Activated CD4-positive, alpha-beta T cell treated with anti-CD3 and anti-CD28 coated beads for 36 hours (primary cell): ENCODE data around the gene ACAD10. TPM values are rescaled to one million over a fixed set of nuclear protein-coding genes. Genes with fewer than 3 reads are reported as not detected.

ENCODE experiments used
- ATAC-seq: fragments of 200-7000 bp; cut with Tn5 transposase; one replicate; pipeline ENCODE4 v1.10.0; 2021; ENCODE audit warnings: mild to moderate bottlenecking, moderate library complexity
- CTCF ChIA-PET: fragments of 350-600 bp; sonication (Branson Sonifier 250); formaldehyde crosslinking; loops from one replicate; lab custom pipeline; 2021; ENCODE audit warnings: antibody characterized with exemption; lab: Charles Lee
- POLR2A ChIA-PET: fragments of 350-600 bp; sonication (Branson Sonifier 250); formaldehyde crosslinking; loops from one replicate; lab custom pipeline; 2021; ENCODE audit warnings: antibody characterized with exemption, inconsistent platforms; lab: Charles Lee
- DNase-seq: peaks from one replicate; pipeline ENCODE4 v3.0.0-alpha.2; 2020
- H3K27ac Mint-ChIP-seq: one replicate; pipeline ENCODE4 v1.8.0; 2021; ENCODE audit warnings: mixed read lengths
- H3K27me3 Mint-ChIP-seq: one replicate; pipeline ENCODE4 v1.8.0; 2021; ENCODE audit warnings: mixed read lengths
- H3K36me3 Mint-ChIP-seq: one replicate; pipeline ENCODE4 v1.8.0; 2021; ENCODE audit warnings: low read depth, mixed read lengths
- H3K4me1 Mint-ChIP-seq: one replicate; pipeline ENCODE4 v1.8.0; 2021; ENCODE audit warnings: mixed read lengths
- H3K4me3 Mint-ChIP-seq: one replicate; pipeline ENCODE4 v1.8.0; 2021; ENCODE audit warnings: mild to moderate bottlenecking, moderate library complexity, mixed read lengths
- H3K9me3 Mint-ChIP-seq: one replicate; pipeline ENCODE4 v1.8.0; 2021; ENCODE audit warnings: low read depth, mixed read lengths
- intact Hi-C, 2 experiments: fragments of 100-400 bp; cut with DNase I in 1 of 2; cut with micrococcal nuclease in 1 of 2; formaldehyde crosslinking; loops; one replicate each; pipeline versions ENCODE4 v1.14.2 to v1.15.1; 2022 to 2024; cut with DNase I, micrococcal nuclease
- total RNA-seq, 2 experiments: library from RNA; stranded (reverse); gene quantifications; one replicate each; pipeline ENCODE4 v1.2.3, GENCODE V29; 2021

ACAD10 gene
- total RNA-seq, 2 experiments from 2014 or later = 25.5 to 27.5 TPM

DNA sequence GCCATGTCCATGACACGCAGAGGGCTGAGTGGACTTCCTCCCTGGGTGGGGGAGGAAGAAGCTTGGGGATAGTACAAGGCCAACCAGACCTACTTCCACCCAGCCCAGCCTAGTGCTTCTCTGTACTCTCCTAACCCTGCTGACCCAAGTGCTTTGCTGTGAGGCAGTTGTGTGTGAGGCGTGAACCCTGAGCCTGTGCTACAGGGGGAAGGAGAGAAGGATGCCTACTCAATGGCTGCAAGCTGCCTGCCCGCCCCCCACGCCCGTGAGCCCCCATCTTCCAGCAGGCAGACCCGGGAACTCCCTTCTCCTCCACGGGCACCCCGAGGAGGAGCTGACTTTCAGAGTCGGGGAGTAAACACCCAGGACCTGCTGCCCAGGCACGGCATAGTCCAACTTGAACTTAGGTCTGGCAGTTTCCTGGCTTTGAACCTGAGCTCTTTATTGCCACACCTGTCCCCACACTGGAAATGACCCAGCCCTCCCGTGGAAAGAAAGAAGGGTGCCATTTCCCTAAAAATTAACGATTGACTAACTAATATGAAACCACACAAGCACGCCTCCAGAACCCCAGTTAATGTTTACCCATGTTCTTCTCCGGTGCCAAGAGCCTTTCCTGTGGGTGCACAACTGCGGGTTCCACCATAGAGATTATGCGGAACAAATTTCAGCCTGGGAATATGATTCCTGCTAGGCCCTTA is 91.6 kb downstream of the ACAD10 start:
- H3K9me3 Mint-ChIP-seq = no peaks in the 10 kb centered on the region

DNA sequence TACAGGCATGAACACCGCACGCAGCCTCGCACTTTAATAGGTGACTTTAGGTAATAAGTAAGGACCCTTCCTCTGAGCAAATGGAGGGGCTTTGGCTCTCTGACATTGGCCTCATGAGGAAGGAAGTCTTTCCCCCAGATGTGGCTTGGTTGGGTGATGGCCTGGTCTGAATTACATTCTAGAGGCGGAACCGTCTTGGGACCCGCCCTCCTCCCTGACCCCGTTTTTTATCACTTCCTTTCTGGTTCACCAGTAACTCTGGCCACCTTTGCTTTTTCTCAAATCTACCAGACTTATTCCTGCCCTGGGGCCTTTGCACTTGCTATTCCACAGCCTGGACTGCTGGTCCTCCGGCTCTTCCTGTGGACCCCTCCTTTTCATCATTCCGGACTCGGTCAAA is 94.3 kb downstream of the ACAD10 start:
- no peak for DNase-seq
- Mint-ChIP-seq H3K4me1 (peaks cover 3% of the 10 kb centered on the region), H3K36me3 (no peaks in the 10 kb centered on the region), H3K9me3 (no peaks in the 10 kb centered on the region), H3K27ac (no peak overlapping the region), H3K27me3 (no peaks in the 10 kb centered on the region), H3K4me3 (no peak overlapping the region)
- POLR2A ChIA-PET = no interaction called here
- no peak for ATAC-seq
- CTCF ChIA-PET = no interaction called here
- intact Hi-C loops = no loop called here

More for the DNA sequence above, 91.6 kb downstream of the ACAD10 start:
- Mint-ChIP-seq H3K27ac (no peak overlapping the region), H3K27me3 (no peaks in the 10 kb centered on the region), H3K36me3 (no peaks in the 10 kb centered on the region), H3K4me1 (peaks cover 3% of the 10 kb centered on the region), H3K4me3 (no peak overlapping the region)
- intact Hi-C loops = no loop called here
- ATAC-seq (no peak), DNase-seq (no peak)
- ChIA-PET CTCF (interaction anchor here (0.6 to 1.1 kb wide), 2 partner anchors 13 to 35 kb away, joined by 3 to 5 read pairs; no protein-coding TSS in a partner anchor), POLR2A (no interaction called here)

DNA sequence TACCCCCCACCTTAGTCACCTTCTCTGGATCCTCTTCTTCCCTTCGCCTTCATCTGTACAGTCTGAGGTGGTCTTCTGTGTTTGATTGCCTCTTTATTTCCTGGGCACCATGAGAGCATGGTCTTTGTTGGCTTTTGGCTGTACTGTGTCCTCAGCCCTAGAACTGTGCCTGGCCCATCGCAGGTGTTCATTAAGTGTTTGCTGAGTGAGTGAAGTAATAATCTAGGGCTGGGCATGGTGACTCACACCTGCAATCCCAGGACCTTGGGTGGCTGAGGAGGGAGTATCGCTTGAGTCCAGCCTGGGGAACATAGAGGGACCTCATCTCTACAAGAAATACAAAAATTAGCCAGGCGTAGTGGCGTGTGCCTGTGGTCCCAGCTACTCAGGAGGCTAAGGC is 94.8 kb downstream of the ACAD10 start:
- DNase-seq = no peak
- Mint-ChIP-seq H3K27me3 (no peaks in the 10 kb centered on the region), H3K9me3 (no peaks in the 10 kb centered on the region), H3K27ac (no peak overlapping the region), H3K36me3 (no peaks in the 10 kb centered on the region), H3K4me1 (peaks cover 2% of the 10 kb centered on the region), H3K4me3 (no peak overlapping the region)
- intact Hi-C loops = no loop called here
- CTCF ChIA-PET = no interaction called here
- POLR2A ChIA-PET = no interaction called here
- no peak for ATAC-seq

DNA sequence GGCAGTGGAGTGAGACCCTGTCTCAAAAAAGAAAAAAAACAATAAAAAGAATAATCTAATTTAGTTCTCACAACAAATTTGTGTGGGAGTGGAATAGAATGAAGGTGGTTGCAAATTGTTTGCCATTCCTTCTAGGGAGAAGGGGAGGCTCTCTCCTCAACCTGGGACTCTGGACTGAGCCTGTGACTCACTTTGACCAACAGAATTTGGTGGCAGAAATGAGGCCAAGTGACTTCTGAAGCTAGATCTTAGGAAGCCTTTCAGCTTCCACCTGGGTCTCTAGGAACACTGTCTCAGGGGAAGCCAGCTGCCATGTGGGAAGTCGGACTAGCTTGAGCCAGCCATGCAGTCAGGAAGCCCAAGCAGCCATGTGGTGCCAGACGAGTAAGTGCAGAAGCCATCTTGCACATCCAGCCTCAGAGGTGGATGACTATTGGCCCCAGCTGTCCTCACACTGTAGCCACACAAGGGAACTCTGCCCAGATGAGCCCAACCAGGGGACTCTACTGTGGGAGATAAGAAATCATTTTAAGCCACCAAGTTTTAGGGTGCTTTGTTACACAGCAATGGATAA is 95.3 kb downstream of the ACAD10 start:
- ATAC-seq = no peak
- ChIA-PET POLR2A (no interaction called here), CTCF (interaction anchor here (0.6 kb wide), 1 partner anchor 80 kb away, joined by 3 read pairs; no protein-coding TSS in a partner anchor)
- Mint-ChIP-seq H3K4me3 (no peak overlapping the region), H3K36me3 (no peaks in the 10 kb centered on the region), H3K27ac (no peak overlapping the region), H3K9me3 (no peaks in the 10 kb centered on the region), H3K27me3 (no peaks in the 10 kb centered on the region), H3K4me1 (no peaks in the 10 kb centered on the region)
- intact Hi-C loops = no loop called here
- DNase-seq = no peak

DNA sequence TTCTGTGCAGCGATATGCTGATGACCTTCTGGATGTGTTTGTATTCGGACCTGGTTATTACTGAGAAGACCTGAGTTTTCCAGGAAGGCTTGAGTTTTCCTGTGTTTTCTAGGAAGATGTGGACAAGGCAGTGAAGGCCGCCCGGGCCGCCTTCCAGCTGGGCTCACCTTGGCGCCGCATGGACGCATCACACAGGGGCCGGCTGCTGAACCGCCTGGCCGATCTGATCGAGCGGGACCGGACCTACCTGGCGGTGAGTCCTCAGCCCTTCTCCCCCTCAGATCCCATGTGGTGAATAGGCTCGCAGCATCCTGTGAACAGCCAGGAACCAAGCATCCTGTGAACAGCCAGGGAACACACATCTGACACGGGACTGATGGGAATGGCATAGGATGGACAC is 97.2 kb downstream of the ACAD10 start:
- H3K4me3 Mint-ChIP-seq = no peak overlapping the region
- intact Hi-C loops = no loop called here
- no peaks in the 10 kb centered on the region for H3K4me1 Mint-ChIP-seq
- no peak for ATAC-seq
- ChIA-PET POLR2A (no interaction called here), CTCF (interaction anchor here (1.6 kb wide), 1 partner anchor 30 kb away, joined by 3 read pairs; no protein-coding TSS in a partner anchor)
- H3K27ac Mint-ChIP-seq = no peak overlapping the region
- no peak for DNase-seq
- H3K27me3 Mint-ChIP-seq = no peaks in the 10 kb centered on the region
- no peaks in the 10 kb centered on the region for H3K36me3 Mint-ChIP-seq
- H3K9me3 Mint-ChIP-seq = no peaks in the 10 kb centered on the region

DNA sequence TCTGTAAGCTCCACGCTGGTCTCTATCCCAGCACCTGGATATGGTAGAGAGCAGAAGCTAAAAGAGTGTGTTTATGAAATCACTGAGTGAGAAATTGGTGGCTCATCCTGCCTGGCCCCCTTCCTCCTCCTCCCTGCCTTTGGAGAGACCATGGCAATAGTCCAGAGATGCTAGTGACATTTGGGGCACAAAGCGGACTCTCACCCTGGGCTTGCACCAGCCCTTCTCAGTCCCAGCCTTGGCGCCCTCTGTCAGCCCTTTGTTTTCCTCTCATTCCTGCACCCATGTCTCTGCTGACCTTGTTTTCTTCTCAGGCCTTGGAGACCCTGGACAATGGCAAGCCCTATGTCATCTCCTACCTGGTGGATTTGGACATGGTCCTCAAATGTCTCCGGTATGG is 99.1 kb downstream of the ACAD10 start:
- ChIA-PET POLR2A (no interaction called here), CTCF (interaction anchor here (0.7 to 0.9 kb wide), 2 partner anchors 14 to 392 kb away, joined by 3 read pairs; no protein-coding TSS in a partner anchor)
- Mint-ChIP-seq H3K4me1 (no peaks in the 10 kb centered on the region), H3K27me3 (no peaks in the 10 kb centered on the region), H3K4me3 (no peak overlapping the region), H3K9me3 (no peaks in the 10 kb centered on the region), H3K36me3 (no peaks in the 10 kb centered on the region), H3K27ac (no peak overlapping the region)
- DNase-seq (no peak), ATAC-seq (no peak)
- intact Hi-C loops = no loop called here

DNA sequence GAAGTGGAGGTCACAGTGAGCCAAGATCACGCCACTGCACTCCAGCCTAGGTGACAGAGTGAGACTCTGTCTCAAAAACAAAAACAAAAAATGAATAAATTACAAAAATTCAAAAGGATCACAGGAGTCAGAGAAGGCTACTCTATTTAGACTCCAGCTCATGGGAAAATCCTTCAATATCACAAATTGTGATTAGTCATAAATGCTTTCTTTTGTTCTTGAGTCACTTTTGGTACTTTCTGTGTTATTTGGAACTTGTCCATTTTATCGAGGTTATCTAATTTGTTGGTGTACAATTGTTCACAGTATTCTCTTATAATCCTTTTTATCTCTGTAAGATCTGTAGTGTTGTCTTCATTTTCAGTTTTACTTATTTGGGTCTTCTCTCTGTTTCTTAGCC is 99.8 kb downstream of the ACAD10 start:
- CTCF ChIA-PET = interaction anchor here (0.9 to 1.1 kb wide), 2 partner anchors 24 to 391 kb away, joined by 3 read pairs; no protein-coding TSS in a partner anchor

DNA sequence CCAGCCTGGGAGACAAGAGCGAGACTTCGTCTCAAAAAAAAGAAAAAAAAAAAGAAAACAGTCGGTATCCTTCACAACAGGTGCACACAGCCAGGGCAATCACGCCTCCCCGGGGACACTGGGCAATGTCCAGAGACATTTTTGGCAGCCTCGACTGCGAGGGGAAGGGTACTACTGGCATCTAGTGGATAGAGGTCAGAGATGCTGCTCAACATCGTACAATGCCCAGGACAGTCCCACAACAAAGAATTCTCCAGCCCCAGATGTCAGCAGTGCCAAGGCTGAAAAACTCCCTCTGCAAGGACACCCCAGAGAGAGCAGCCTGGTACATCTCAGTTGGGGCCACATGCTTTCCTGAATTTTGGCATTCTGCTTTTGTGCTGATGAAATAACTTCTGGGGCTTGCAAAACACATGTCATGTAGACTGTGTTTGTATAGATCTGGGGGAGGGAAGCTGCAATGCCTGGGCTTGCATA is 102.4 kb downstream of the ACAD10 start:
- ChIA-PET CTCF (interaction anchor here (0.7 to 1.1 kb wide), 3 partner anchors 9 to 1878 kb away, joined by 3 read pairs; no protein-coding TSS in a partner anchor), POLR2A (no interaction called here)
- no peaks in the 10 kb centered on the region for H3K27me3 Mint-ChIP-seq
- H3K36me3 Mint-ChIP-seq = no peaks in the 10 kb centered on the region
- no peaks in the 10 kb centered on the region for H3K4me1 Mint-ChIP-seq
- no peak for DNase-seq
- H3K27ac Mint-ChIP-seq = no peak overlapping the region
- ATAC-seq = no peak
- intact Hi-C loops = no loop called here
- H3K9me3 Mint-ChIP-seq = no peaks in the 10 kb centered on the region
- H3K4me3 Mint-ChIP-seq = no peak overlapping the region

More for the DNA sequence above, 99.8 kb downstream of the ACAD10 start:
- POLR2A ChIA-PET = interaction anchor here (0.7 kb wide), 1 partner anchor 57 kb away, joined by 3 read pairs; the partner anchor contains the start of gene MAPKAPK5
- intact Hi-C loops = no loop called here
- Mint-ChIP-seq H3K9me3 (no peaks in the 10 kb centered on the region), H3K27me3 (no peaks in the 10 kb centered on the region), H3K4me1 (no peaks in the 10 kb centered on the region), H3K4me3 (no peak overlapping the region), H3K27ac (no peak overlapping the region), H3K36me3 (no peaks in the 10 kb centered on the region)
- ATAC-seq (no peak), DNase-seq (no peak)

DNA sequence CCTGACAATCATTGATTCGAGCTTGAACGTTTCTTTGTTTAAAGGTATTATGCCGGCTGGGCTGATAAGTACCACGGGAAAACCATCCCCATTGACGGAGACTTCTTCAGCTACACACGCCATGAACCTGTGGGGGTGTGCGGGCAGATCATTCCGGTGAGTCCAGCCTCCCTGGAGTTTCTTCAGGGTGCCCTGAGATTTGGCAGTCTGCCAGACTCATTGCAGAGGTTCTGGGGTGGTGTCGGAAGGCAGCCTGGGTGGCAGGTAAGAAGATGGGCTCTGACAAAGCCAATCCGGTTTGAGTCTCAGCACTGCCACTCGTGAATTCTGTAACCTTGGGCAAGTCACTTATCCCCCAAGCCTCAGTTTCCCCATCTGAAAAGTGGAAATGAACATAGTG is 103.9 kb downstream of the ACAD10 start:
- DNase-seq = no peak
- Mint-ChIP-seq H3K9me3 (no peaks in the 10 kb centered on the region), H3K4me1 (no peaks in the 10 kb centered on the region), H3K4me3 (no peak overlapping the region), H3K27ac (no peak overlapping the region), H3K27me3 (no peaks in the 10 kb centered on the region), H3K36me3 (no peaks in the 10 kb centered on the region)
- POLR2A ChIA-PET = no interaction called here
- CTCF ChIA-PET = no interaction called here
- no peak for ATAC-seq
- intact Hi-C loops = no loop called here

DNA sequence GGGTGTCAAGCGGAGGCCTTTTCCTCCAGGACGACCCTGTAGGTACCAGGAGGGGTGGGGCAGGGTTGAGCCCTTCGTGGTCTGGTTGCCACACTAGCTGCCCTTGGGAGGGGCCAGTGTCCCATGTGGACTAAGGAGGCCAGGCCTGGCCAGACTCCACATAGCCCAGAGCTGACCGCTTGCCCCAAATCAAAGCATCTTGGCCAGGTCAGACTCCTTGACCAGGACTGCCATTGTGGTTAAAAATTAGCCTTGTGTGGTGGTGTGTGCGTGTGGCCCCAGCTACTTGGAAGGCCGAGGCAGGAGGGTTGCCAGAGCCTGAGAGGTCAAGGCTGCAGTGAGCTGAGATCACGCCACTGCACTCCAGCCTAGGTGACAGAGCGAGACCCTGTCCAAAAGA is 105.7 kb downstream of the ACAD10 start:
- H3K4me1 Mint-ChIP-seq = no peaks in the 10 kb centered on the region
- H3K36me3 Mint-ChIP-seq = no peaks in the 10 kb centered on the region
- ChIA-PET POLR2A (no interaction called here), CTCF (interaction anchor here (0.7 kb wide), 1 partner anchor 571 kb away, joined by 3 read pairs; no protein-coding TSS in a partner anchor)
- DNase-seq (no peak), ATAC-seq (no peak)
- no peaks in the 10 kb centered on the region for H3K9me3 Mint-ChIP-seq
- H3K27ac Mint-ChIP-seq = no peak overlapping the region
- H3K27me3 Mint-ChIP-seq = no peaks in the 10 kb centered on the region
- intact Hi-C loops = no loop called here
- H3K4me3 Mint-ChIP-seq = no peak overlapping the region

DNA sequence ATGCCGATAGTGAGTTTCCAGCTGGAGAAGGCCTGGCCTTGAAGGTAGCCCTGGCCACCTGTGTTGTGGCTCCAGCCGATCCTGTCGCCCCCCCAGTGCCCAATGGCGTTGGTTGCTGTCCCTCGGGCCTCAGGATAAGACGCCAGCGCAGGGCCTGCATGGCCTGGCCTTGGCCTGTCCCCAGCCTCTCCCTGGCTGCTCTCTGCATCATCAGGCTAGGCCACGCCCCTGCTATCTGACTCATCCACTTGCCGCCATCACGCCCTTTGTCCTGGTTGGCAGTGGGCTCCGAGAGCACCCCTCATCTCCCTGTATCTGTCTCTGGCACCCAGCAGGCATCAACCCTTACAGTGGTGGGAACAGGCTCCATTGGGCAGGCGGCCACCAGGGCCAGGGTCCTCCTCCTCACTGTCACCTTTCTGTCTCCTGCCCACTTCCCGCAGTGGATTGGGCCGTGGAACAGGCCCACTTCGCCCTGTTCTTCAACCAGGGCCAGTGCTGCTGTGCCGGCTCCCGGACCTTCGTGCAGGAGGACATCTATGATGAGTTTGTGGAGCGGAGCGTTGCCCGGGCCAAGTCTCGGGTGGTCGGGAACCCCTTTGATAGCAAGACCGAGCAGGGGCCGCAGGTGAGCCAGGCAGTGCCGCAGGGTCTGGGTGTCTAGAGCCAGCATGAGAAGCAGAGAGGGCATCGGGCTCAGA is 106.5 kb downstream of the ACAD10 start:
- Mint-ChIP-seq H3K27ac (no peak overlapping the region), H3K36me3 (no peaks in the 10 kb centered on the region), H3K27me3 (no peaks in the 10 kb centered on the region), H3K9me3 (no peaks in the 10 kb centered on the region), H3K4me1 (no peaks in the 10 kb centered on the region), H3K4me3 (no peak overlapping the region)
- POLR2A ChIA-PET = no interaction called here
- no peak for ATAC-seq
- intact Hi-C loops = no loop called here
- CTCF ChIA-PET = interaction anchor here (0.6 to 0.7 kb wide), 2 partner anchors 108 to 572 kb away, joined by 3 read pairs; no protein-coding TSS in a partner anchor
- DNase-seq = peak; percentile 14
